KG1 (cell line): Measurements from ENCODE around the gene UNC13B.

ENCODE experiments used
- DNase-seq: peaks from one replicate; lab custom pipeline; 2025; lab: John Stamatoyannopoulos, UW

The UNC13B gene

GRCh38 chr9:35431467-35431866, 269.7 kb downstream of the UNC13B start:
- no peak for DNase-seq

- DNase-seq: no peak
Observed at GRCh38 chr9:35432076-35432475, 270.3 kb downstream of the UNC13B start.

GRCh38 chr9:35436933-35437332, 275.1 kb downstream of the UNC13B start:
- no peak for DNase-seq

- DNase-seq: no peak
Observed at GRCh38 chr9:35446012-35446411, 284.2 kb downstream of the UNC13B start.

GRCh38 chr9:35448496-35448895, 286.7 kb downstream of the UNC13B start:
- no peak for DNase-seq

GRCh38 chr9:35452481-35452880, 290.7 kb downstream of the UNC13B start:
- no peak for DNase-seq

GRCh38 chr9:35453786-35454185, 292.0 kb downstream of the UNC13B start:
- DNase-seq: no peak
